Gastrocnemius medialis (tissue), 4 donors: ENCODE data around the gene CARD11.
"Not testable (repeated sequence)": the region's sequence is repeated elsewhere in the genome, so short reads cannot be mapped to it uniquely, and the experiment has no call there.

Source experiments
- CTCF ChIP-seq, 5 experiments: fragments of 450-650 bp in 3 of 5; fragments of 200-600 bp in 2 of 5; sonication (generic) in 2 of 5; IDR thresholded peaks in 4 of 5; conservative IDR thresholded peaks in 1 of 5; 1 replicate in 4 of 5; 2 replicates in 1 of 5; pipeline ENCODE4 v1.5.1; 2016 to 2019; ENCODE audit warnings: antibody characterized with exemption in 5 of 5, mild to moderate bottlenecking in 3 of 5, moderate library complexity in 3 of 5
- POLR2A ChIP-seq, 2 donors: fragments of 450-650 bp; IDR thresholded peaks; one replicate each; pipeline ENCODE4 v1.6.1; 2017; ENCODE audit warnings: antibody characterized with exemption in 2 of 2, mild to moderate bottlenecking in 2 of 2, moderate library complexity in 2 of 2

GRCh38 chr7:2920480-2920879 lies 123.2 kb downstream of the CARD11 start:
- not testable (repeated sequence) for TF ChIP-seq CTCF (IDR thresholded peaks at IDR 0.05 in 4 of 5, conservative IDR thresholded peaks at IDR 0.05 in 1 of 5); POLR2A (IDR thresholded peaks at IDR 0.05)
